ENCODE measurements around the gene PIGB.

DNA sequence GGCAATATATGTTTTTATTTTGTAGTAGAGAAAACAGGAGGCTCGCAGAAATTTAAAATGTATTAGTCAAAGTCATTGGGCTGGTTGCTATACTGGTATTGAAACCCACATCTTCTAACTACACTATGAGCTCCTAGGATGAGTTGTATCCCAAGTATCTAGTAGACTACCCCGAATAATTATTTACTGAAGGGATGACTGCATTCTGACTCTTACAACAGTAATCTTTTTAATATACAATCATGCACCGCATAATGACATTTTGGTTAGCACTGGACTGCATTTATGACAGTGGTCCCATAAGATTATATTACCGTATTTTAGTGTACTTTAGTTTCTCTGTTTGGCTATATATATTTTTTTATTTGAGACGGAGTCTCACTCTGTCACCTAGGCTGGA is 15.3 kb downstream of the PIGB start:
- TF ChIP-seq MAX (IDR thresholded peaks at IDR 0.05) (no peak), ZBTB33 (IDR thresholded peaks at IDR 0.05) (no peak), TAF1 (conservative IDR thresholded peaks at IDR 0.05) (no peak), CTCF (IDR thresholded peaks at IDR 0.05; ENCODE audit: low read depth, low read length, missing input control) (no peak), RXRA (IDR thresholded peaks at IDR 0.05) (no peak)

All from liver (tissue), 3 donors.